Activated naive CD4-positive, alpha-beta T cell treated with anti-CD3 and anti-CD28 coated beads, Interleukin-2, amount 50 U/mL, for 16 hours (primary cell): ENCODE results near the gene TLE6.
"Not testable (repeated sequence)": the region's sequence is repeated elsewhere in the genome, so short reads cannot be mapped to it uniquely, and the experiment has no call there.

Source experiments
- DNase-seq: peaks from one replicate; pipeline ENCODE4 v3.0.0-alpha.2; 2020

TLE6 gene

GRCh38 chr19:3029065-3029923, 51.9 kb downstream of the TLE6 start, which contains the start of gene TLE2:
TLE2 (minus strand) TSS chr19:3029280; CDS start chr19:3028904, 376 bp downstream.
- no peak for DNase-seq

- no peak for DNase-seq
Observed at GRCh38 chr19:3031607-3031867, 54.2 kb downstream of the TLE6 start.

GRCh38 chr19:3033595-3034405, 56.4 kb downstream of the TLE6 start:
- no peak for DNase-seq

DNA sequence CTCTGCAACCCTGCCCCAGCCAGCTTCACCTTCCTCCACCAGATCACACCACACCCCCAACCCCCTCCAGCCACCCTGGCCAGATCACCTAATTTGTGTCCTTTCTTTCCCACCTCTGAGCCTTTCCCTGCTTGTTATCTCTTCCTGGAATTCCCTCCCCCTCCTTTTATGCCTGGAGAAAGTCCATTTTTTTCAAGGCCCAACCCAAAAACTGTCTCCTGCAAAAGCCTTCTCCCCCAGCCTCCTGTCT, 57.0 kb downstream of the TLE6 start:
- no peak for DNase-seq

DNA sequence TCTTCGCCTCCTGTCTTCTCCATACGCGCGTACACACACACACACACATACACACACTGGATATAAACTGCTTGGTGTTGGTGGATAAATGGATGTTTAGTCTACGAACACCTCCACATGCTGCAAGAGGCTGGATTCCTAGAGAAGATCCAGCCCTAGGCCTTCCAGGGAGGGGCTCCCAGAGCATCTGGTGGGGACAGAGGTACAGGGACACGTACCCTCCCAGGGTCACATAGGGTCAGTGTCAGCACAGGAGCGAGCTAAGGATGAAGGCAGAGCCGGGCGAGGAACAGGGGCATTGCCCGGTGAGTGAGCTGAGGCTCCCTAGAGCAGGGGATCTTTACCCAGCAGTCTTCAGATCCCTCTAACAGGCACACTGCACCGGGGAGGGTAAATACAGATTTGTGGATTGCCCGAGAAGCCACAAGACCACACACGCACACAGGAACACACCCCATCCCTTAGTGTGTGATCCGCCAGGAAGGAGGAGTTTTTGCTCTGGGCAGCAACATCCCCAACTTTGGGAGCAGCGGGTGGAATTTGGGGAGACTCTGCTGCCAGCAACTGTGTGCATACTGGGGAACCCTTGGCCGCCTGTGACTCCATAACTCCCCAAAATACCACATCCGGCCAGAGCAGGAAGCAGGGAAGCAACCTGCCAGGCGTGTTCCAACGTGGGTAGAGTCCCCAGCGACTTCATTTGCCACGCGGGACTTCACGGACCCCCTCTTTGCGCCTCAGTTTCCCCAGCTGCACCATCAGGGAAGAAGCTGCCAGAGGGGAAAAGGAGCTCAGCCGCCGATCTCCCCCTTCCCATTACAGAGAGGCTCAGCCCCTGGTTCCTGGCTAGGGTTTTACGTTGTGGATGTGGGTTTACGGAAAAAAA, 57.5 kb downstream of the TLE6 start:
- no peak for DNase-seq

- DNase-seq, result peak; percentile 93
Observed at GRCh38 chr19:3035542-3036118, 58.3 kb downstream of the TLE6 start.

GRCh38 chr19:3036119-3036976, 59.0 kb downstream of the TLE6 start:
- peak; percentile 79 for DNase-seq

GRCh38 chr19:3036977-3037544, 59.7 kb downstream of the TLE6 start:
- DNase-seq, result not testable (repeated sequence)

DNA sequence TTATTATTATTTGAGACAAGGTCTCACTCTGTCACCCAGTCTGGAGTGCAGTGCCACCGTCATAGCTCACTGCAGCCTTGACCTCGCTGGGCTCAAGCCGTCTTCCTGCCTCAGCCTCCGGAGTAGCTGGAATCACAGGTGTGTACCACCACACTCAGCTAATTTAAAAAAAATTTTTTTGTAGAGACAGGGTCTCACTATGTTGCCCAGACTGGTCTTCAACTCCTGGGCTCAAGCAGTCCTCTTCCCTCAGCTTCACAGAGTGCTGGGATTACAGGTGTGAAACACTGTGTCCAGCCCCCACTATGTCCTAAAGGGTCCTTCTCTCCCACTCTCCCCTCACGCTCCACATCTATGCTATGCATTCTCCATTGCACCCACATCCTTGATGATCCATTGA, 60.9 kb downstream of the TLE6 start:
- DNase-seq, result no peak

DNA sequence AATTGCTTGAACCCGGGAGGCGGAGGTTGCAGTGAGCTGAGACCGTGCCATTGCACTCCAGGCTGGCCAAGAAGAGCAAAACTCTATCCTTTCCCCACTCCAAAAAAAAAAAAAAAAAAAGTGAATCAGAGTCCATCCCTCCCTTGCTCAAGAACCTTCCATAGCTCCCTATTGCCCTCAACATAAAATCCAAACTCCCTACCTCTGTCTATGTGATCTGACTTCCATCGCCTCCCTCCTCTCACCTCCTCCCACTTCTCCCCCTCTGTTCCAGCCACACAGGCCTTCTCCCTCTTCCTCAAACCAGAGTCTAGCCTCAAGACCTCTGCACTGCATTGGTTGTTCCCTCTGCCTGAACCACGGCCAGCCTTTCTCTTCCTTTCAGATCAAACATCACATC, 61.8 kb downstream of the TLE6 start:
- DNase-seq, result no peak

DNA sequence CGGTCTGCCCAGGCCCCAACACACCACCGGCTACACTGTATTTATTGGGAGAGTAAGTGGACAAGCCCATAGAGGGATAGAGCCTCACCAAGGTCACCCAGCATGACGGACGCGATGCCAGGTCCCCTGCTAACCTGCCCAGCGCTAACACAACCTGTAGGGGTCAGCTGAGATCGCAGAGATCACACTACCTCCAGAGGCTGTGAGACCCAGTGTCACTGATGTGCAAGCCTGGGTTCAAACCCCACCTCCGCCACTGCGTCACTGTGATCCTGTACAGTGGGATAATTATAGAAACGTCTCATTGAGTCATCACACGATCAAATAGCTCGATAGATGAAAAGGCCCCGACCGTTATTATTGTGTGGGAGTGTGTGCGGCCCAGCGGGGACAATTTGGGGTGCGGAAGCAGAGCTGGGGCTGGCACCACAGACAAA, 62.3 kb downstream of the TLE6 start:
- DNase-seq, result no peak

DNA sequence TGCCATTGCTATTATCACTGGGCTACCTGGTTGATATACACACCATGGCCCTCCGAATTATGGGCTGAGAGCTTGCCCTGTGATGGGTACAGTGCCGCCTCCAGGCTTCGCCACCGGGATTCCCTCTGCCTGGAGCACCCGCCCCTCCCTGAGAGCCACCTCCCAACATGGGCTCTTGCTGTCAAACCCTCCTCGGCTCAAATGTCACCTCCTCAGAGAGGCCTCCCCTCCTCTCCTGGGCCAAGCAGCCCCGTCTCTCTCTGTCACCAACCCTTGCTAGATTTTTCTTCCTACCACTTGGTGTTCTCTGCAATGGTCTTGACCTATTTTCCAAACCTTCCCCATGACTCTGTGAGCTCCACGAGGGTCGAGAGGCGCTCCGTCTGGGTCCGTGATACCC, 64.0 kb downstream of the TLE6 start:
- DNase-seq, result no peak

DNA sequence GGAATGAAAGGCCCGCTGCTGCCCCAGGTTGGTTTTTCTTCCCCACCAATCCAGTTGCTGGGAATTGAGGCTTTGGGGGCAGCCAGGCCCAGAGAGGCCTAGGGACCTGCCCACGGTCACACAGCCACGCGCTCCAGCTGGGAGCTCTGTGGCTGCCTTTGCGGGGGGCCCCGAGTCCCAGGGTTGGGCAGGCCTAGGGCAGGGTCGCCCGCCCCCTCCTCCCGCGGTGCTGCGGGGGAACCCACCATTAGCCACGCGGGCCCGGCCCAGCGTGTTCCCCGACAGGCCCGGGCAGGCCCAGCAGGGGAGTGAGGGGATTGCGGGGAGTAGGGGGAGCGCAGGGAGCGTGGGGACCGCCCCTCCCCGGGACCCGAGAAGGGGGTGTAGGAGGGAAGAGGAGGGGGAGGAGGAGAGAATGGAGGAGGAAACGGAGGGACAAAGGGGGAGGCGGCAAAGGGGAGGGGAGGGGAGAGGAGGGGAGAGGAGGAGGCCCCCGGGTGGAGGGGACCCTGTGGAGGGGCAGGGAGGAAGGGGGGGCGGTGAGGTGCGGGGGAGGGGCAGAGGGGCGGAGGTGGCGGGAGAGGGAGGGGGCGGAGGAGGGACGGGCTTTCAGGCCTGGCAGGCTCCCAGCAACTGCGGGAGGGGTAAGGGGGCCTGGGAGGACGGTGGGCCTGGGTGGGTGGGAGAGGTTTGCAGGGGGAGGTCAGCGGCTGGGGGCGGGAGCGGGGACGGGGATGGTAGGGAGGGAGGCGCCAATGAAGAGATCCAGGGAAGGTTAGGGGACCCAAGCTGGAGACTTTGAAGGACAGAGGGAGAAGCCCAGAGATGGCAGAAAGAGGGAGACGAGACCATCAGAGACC, 64.6 kb downstream of the TLE6 start:
- DNase-seq, result no peak

DNA sequence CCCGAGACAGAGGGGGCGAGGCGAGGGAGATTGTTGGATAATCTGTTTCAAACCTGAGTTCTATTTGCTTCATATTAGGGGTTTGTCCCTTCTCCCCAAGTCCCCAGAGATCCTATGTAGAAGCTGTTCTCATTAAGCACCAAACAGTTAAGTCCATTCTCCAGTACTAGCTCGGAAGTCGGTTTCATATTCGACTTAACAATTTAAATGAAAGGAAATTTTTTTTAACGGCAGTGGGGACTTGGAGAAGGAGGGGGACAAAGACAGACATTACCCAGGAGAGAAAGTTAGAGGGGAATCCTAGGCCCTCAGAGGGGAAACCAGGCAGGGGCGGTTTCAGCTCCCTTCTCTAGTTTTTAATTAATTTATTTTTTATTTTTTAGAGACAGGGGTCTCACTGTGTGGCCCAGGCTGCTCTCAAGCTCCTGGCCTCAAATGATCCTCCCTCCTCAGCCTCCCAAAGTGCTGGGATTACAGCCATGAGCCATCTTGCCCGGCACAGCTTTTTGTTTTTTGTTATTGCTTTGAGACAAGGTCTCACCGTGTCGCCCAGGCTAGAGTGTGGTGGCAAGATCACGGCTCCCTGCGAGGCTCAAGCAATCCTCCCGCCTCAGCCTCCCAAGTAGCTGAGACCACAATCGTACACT, 65.4 kb downstream of the TLE6 start:
- DNase-seq, result no peak
